ENCODE results near the gene SLC35E2B.
"Not testable (repeated sequence)": the region's sequence is repeated elsewhere in the genome, so short reads cannot be mapped to it uniquely, and the experiment has no call there.

Gene SLC35E2B

GRCh38 chr1:1692714-1693647 is at the start of gene SLC35E2B:
SLC35E2B (minus strand) TSS chr1:1692795; CDS start chr1:1676699, 16,096 bp downstream.
- H3K27me3 ChIP-seq (ENCODE audit: control insufficient read depth in 1 of 2, insufficient read depth in 2 of 2, low read length in 2 of 2); H3K4me1 ChIP-seq (ENCODE audit: control insufficient read depth in 1 of 2, insufficient read depth in 2 of 2, low read length in 2 of 2); H3K9ac ChIP-seq (ENCODE audit: low read depth in 1 of 2, low read length in 2 of 2); H3K36me3 ChIP-seq (ENCODE audit: control insufficient read depth in 1 of 2, insufficient read depth in 2 of 2, low read length in 2 of 2); H3K9me3 ChIP-seq (ENCODE audit: control insufficient read depth in 1 of 2, low read length in 2 of 2): not testable (repeated sequence)
- Histone ChIP-seq H3K27ac (ENCODE audit: low read depth, low read length) (peak within 1 kb of the TSS; percentile 83), H3K4me3 (ENCODE audit: low read depth in 1 of 2, low read length in 2 of 2) (peak within 1 kb of the TSS; percentile 22 to 59)

- H3K9me3 ChIP-seq (ENCODE audit: control insufficient read depth in 1 of 2, low read length in 2 of 2); H3K27ac ChIP-seq (ENCODE audit: low read depth, low read length): not testable (repeated sequence)
These were observed 48.4 kb upstream of the SLC35E2B start for GRCh38 chr1:1741013-1741412.

GRCh38 chr1:1738799-1739337 is 46.3 kb upstream of the SLC35E2B start:
- not testable (repeated sequence) for H3K27ac ChIP-seq (ENCODE audit: low read depth, low read length); H3K36me3 ChIP-seq (ENCODE audit: control insufficient read depth in 1 of 2, insufficient read depth in 2 of 2, low read length in 2 of 2); H3K4me1 ChIP-seq (ENCODE audit: control insufficient read depth in 1 of 2, insufficient read depth in 2 of 2, low read length in 2 of 2); H3K4me3 ChIP-seq (ENCODE audit: low read depth in 1 of 2, low read length in 2 of 2); H3K27me3 ChIP-seq (ENCODE audit: control insufficient read depth in 1 of 2, insufficient read depth in 2 of 2, low read length in 2 of 2); H3K9ac ChIP-seq (ENCODE audit: low read depth in 1 of 2, low read length in 2 of 2); H3K9me3 ChIP-seq (ENCODE audit: control insufficient read depth in 1 of 2, low read length in 2 of 2)

More at GRCh38 chr1:1741013-1741412, 48.4 kb upstream of the SLC35E2B start:
- H3K4me1 ChIP-seq (ENCODE audit: control insufficient read depth in 1 of 2, insufficient read depth in 2 of 2, low read length in 2 of 2); H3K36me3 ChIP-seq (ENCODE audit: control insufficient read depth in 1 of 2, insufficient read depth in 2 of 2, low read length in 2 of 2); H3K27me3 ChIP-seq (ENCODE audit: control insufficient read depth in 1 of 2, insufficient read depth in 2 of 2, low read length in 2 of 2); H3K4me3 ChIP-seq (ENCODE audit: low read depth in 1 of 2, low read length in 2 of 2); H3K9ac ChIP-seq (ENCODE audit: low read depth in 1 of 2, low read length in 2 of 2): not testable (repeated sequence)

- not testable (repeated sequence) for H3K9ac ChIP-seq (ENCODE audit: low read depth in 1 of 2, low read length in 2 of 2); H3K27ac ChIP-seq (ENCODE audit: low read depth, low read length)
These were observed 45.3 kb upstream of the SLC35E2B start for GRCh38 chr1:1737675-1738590.

GRCh38 chr1:1732381-1732780 is 39.8 kb upstream of the SLC35E2B start:
- Histone ChIP-seq H3K27me3 (ENCODE audit: control insufficient read depth in 1 of 2, insufficient read depth in 2 of 2, low read length in 2 of 2) (no peaks in the 10 kb centered on the region), H3K4me1 (ENCODE audit: control insufficient read depth in 1 of 2, insufficient read depth in 2 of 2, low read length in 2 of 2) (no peaks in the 10 kb centered on the region), H3K27ac (ENCODE audit: low read depth, low read length) (no peak overlapping the region), H3K36me3 (ENCODE audit: control insufficient read depth in 1 of 2, insufficient read depth in 2 of 2, low read length in 2 of 2) (peaks cover 0 to 26% of the 10 kb centered on the region in 2 donors), H3K9ac (ENCODE audit: low read depth in 1 of 2, low read length in 2 of 2) (no peak overlapping the region), H3K4me3 (ENCODE audit: low read depth in 1 of 2, low read length in 2 of 2) (no peak overlapping the region), H3K9me3 (ENCODE audit: control insufficient read depth in 1 of 2, low read length in 2 of 2) (no peaks in the 10 kb centered on the region)

More at GRCh38 chr1:1737675-1738590, 45.3 kb upstream of the SLC35E2B start:
- H3K27me3 ChIP-seq (ENCODE audit: control insufficient read depth in 1 of 2, insufficient read depth in 2 of 2, low read length in 2 of 2); H3K4me1 ChIP-seq (ENCODE audit: control insufficient read depth in 1 of 2, insufficient read depth in 2 of 2, low read length in 2 of 2); H3K9me3 ChIP-seq (ENCODE audit: control insufficient read depth in 1 of 2, low read length in 2 of 2); H3K4me3 ChIP-seq (ENCODE audit: low read depth in 1 of 2, low read length in 2 of 2); H3K36me3 ChIP-seq (ENCODE audit: control insufficient read depth in 1 of 2, insufficient read depth in 2 of 2, low read length in 2 of 2): not testable (repeated sequence)

GRCh38 chr1:1730870-1731269 is 38.3 kb upstream of the SLC35E2B start:
- Histone ChIP-seq H3K27ac (ENCODE audit: low read depth, low read length) (no peak overlapping the region), H3K9me3 (ENCODE audit: control insufficient read depth in 1 of 2, low read length in 2 of 2) (no peaks in the 10 kb centered on the region), H3K9ac (ENCODE audit: low read depth in 1 of 2, low read length in 2 of 2) (no peak overlapping the region), H3K27me3 (ENCODE audit: control insufficient read depth in 1 of 2, insufficient read depth in 2 of 2, low read length in 2 of 2) (no peaks in the 10 kb centered on the region), H3K4me1 (ENCODE audit: control insufficient read depth in 1 of 2, insufficient read depth in 2 of 2, low read length in 2 of 2) (no peaks in the 10 kb centered on the region), H3K4me3 (ENCODE audit: low read depth in 1 of 2, low read length in 2 of 2) (no peak overlapping the region), H3K36me3 (ENCODE audit: control insufficient read depth in 1 of 2, insufficient read depth in 2 of 2, low read length in 2 of 2) (peaks cover 0 to 26% of the 10 kb centered on the region in 2 donors)

GRCh38 chr1:1730230-1730629 is 37.6 kb upstream of the SLC35E2B start:
- H3K36me3 ChIP-seq (ENCODE audit: control insufficient read depth in 1 of 2, insufficient read depth in 2 of 2, low read length in 2 of 2), result peaks cover 0 to 25% of the 10 kb centered on the region in 2 donors
- H3K9me3 ChIP-seq (ENCODE audit: control insufficient read depth in 1 of 2, low read length in 2 of 2); H3K9ac ChIP-seq (ENCODE audit: low read depth in 1 of 2, low read length in 2 of 2); H3K27ac ChIP-seq (ENCODE audit: low read depth, low read length); H3K27me3 ChIP-seq (ENCODE audit: control insufficient read depth in 1 of 2, insufficient read depth in 2 of 2, low read length in 2 of 2); H3K4me3 ChIP-seq (ENCODE audit: low read depth in 1 of 2, low read length in 2 of 2); H3K4me1 ChIP-seq (ENCODE audit: control insufficient read depth in 1 of 2, insufficient read depth in 2 of 2, low read length in 2 of 2): not testable (repeated sequence)

- H3K27ac ChIP-seq (ENCODE audit: low read depth, low read length); H3K4me3 ChIP-seq (ENCODE audit: low read depth in 1 of 2, low read length in 2 of 2); H3K9me3 ChIP-seq (ENCODE audit: control insufficient read depth in 1 of 2, low read length in 2 of 2); H3K9ac ChIP-seq (ENCODE audit: low read depth in 1 of 2, low read length in 2 of 2); H3K27me3 ChIP-seq (ENCODE audit: control insufficient read depth in 1 of 2, insufficient read depth in 2 of 2, low read length in 2 of 2); H3K4me1 ChIP-seq (ENCODE audit: control insufficient read depth in 1 of 2, insufficient read depth in 2 of 2, low read length in 2 of 2): not testable (repeated sequence)
- peaks cover 0 to 21% of the 10 kb centered on the region in 2 donors for H3K36me3 ChIP-seq (ENCODE audit: control insufficient read depth in 1 of 2, insufficient read depth in 2 of 2, low read length in 2 of 2)
These were observed 36.7 kb upstream of the SLC35E2B start for GRCh38 chr1:1729116-1729816.

- not testable (repeated sequence) for H3K4me1 ChIP-seq (ENCODE audit: control insufficient read depth in 1 of 2, insufficient read depth in 2 of 2, low read length in 2 of 2); H3K9ac ChIP-seq (ENCODE audit: low read depth in 1 of 2, low read length in 2 of 2); H3K27me3 ChIP-seq (ENCODE audit: control insufficient read depth in 1 of 2, insufficient read depth in 2 of 2, low read length in 2 of 2); H3K9me3 ChIP-seq (ENCODE audit: control insufficient read depth in 1 of 2, low read length in 2 of 2); H3K4me3 ChIP-seq (ENCODE audit: low read depth in 1 of 2, low read length in 2 of 2); H3K27ac ChIP-seq (ENCODE audit: low read depth, low read length)
- peaks cover 0 to 21% of the 10 kb centered on the region in 2 donors for H3K36me3 ChIP-seq (ENCODE audit: control insufficient read depth in 1 of 2, insufficient read depth in 2 of 2, low read length in 2 of 2)
These were observed 35.9 kb upstream of the SLC35E2B start for GRCh38 chr1:1728308-1729005.
